Testis (tissue), 3 donors: ENCODE data around the gene CDKN2B. TPM values are rescaled to one million over a fixed set of nuclear protein-coding genes. Genes with fewer than 3 reads are reported as not detected.

Experiments used
- DNase-seq: peaks from one replicate; pipeline ENCODE4 v3.0.0-alpha.2; 2019
- H3K27ac ChIP-seq, 2 donors: fragments of 200-600 bp; sonication (generic); one replicate each; pipeline ENCODE4 v1.5.1; 2019
- H3K27me3 ChIP-seq: fragments of 200-600 bp; sonication (generic); one replicate; pipeline ENCODE4 v1.5.1; 2019
- H3K36me3 ChIP-seq: fragments of 200-600 bp; sonication (generic); one replicate; pipeline ENCODE4 v1.5.1; 2017; ENCODE audit warnings: low read depth; ENCODE audit errors: missing control alignments
- H3K4me1 ChIP-seq: fragments of 200-600 bp; sonication (generic); one replicate; pipeline ENCODE4 v1.5.1; 2019
- H3K4me3 ChIP-seq, 2 donors: fragments of 200-600 bp; sonication (generic); one replicate each; pipeline ENCODE4 v1.5.1; 2017 to 2019
- H3K9me3 ChIP-seq: fragments of 200-600 bp; sonication (generic); one replicate; pipeline ENCODE4 v1.5.1; 2017
- POLR2A ChIP-seq: fragments of 450-650 bp; IDR thresholded peaks from one replicate; pipeline ENCODE4 v1.6.1; 2017; ENCODE audit warnings: antibody characterized with exemption, mild to moderate bottlenecking, moderate library complexity
- WGBS, 2 donors: methylation state at CpG; one replicate each; pipeline ENCODE4 v1.1.5; 2018; 5-methylcytosine and 5-hydroxymethylcytosine counted together
- intact Hi-C: fragments of 100-400 bp; cut with DNase I; formaldehyde crosslinking; loops from one replicate; pipeline ENCODE4 v1.15.1; 2023; ENCODE audit warnings: low total_unique reads
- polyA plus RNA-seq: library from polyadenylated mRNA; stranded (reverse); fragments of 350-450 nt; fragmentation: Illumina TruSeq; extraction: RNeasy Lipid Tissue Mini Kit (QIAGEN cat#74804); gene quantifications from one replicate; pipeline ENCODE4 v1.2.3, GENCODE V29; 2014; ENCODE audit warnings: low read depth, low replicate concordance; ENCODE audit not compliant: insufficient read depth
- total RNA-seq, 2 donors: library from RNA; depleted of rRNA; stranded (reverse); fragments of >200 nt; gene quantifications; one replicate each; pipeline ENCODE4 v1.2.3, GENCODE V29; 2016
- TF ChIP-seq, protein P1 (sequence below), 3 experiments: fragments of 450-650 bp in 2 of 3; fragments of 200-600 bp in 1 of 3; sonication (generic) in 1 of 3; IDR thresholded peaks; one replicate each; pipeline ENCODE4 v1.5.1; 2016 to 2019; ENCODE audit warnings: antibody characterized with exemption in 3 of 3, mild to moderate bottlenecking in 2 of 3, moderate library complexity in 1 of 3

Gene CDKN2B
- total and polyA plus RNA-seq, 3 donors from 2014 or later = 11.8 to 28.7 (median 17.3) TPM

DNA sequence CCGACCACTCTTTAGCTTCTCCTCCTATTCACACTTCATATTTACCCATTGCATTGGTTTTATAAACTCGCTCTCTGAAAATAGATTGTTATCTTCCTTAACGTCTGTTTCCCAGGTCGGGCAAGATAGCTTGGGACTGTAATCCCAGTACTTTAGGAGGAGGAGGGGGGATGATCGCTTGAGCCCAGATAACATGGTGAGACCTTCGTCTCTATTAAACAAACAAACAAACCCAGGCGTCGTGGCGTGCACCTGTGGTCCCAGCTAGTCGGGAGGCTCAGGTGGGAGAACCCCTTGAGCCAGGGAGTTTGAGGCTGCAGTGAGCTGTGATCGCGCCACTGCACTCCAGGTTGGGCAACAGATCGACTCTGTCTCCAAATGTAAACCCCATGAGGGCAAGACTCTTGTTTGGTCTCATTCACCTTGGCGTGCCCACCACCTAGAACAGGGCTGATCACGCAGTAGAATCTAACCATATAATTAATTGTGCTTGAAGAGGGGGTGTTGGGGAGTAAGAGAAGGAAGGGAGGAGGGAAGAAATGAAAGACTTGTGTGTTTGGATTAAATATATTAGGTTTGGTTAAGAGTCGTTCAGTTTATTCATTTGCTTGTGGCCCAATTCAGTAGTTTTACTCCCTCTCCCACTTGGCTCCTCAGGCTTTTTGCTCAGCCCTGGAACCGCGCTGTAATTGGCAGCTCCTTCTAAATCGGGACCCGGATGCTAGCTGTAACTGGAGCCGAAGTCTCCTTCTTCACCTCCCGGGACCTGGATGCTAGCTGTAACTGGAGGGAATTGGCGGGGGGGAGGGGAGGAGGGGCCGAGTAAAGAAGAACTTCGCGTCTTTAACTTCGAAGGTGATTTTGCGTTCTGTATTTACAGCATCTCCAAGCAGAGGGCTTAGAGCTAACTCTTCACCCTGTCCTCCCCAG lies 39.8 kb downstream of the CDKN2B start:
- no peaks in the 10 kb centered on the region for H3K27me3 ChIP-seq
- H3K4me1 ChIP-seq = peaks cover 1% of the 10 kb centered on the region
- no peak for DNase-seq
- TF ChIP-seq, protein P1, sequence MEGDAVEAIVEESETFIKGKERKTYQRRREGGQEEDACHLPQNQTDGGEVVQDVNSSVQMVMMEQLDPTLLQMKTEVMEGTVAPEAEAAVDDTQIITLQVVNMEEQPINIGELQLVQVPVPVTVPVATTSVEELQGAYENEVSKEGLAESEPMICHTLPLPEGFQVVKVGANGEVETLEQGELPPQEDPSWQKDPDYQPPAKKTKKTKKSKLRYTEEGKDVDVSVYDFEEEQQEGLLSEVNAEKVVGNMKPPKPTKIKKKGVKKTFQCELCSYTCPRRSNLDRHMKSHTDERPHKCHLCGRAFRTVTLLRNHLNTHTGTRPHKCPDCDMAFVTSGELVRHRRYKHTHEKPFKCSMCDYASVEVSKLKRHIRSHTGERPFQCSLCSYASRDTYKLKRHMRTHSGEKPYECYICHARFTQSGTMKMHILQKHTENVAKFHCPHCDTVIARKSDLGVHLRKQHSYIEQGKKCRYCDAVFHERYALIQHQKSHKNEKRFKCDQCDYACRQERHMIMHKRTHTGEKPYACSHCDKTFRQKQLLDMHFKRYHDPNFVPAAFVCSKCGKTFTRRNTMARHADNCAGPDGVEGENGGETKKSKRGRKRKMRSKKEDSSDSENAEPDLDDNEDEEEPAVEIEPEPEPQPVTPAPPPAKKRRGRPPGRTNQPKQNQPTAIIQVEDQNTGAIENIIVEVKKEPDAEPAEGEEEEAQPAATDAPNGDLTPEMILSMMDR (IDR thresholded peaks at IDR 0.05) = no peak
- no peak for TF ChIP-seq POLR2A
- H3K9me3 ChIP-seq = no peaks in the 10 kb centered on the region
- H3K4me3 ChIP-seq = no peak overlapping the region
- intact Hi-C loops = no loop called here
- no peaks in the 10 kb centered on the region for H3K36me3 ChIP-seq
- H3K27ac ChIP-seq = no peak overlapping the region
- 7 to 8% methylated on average over 27 to 28 of the region's 28 CpGs for WGBS, 2 donors

DNA sequence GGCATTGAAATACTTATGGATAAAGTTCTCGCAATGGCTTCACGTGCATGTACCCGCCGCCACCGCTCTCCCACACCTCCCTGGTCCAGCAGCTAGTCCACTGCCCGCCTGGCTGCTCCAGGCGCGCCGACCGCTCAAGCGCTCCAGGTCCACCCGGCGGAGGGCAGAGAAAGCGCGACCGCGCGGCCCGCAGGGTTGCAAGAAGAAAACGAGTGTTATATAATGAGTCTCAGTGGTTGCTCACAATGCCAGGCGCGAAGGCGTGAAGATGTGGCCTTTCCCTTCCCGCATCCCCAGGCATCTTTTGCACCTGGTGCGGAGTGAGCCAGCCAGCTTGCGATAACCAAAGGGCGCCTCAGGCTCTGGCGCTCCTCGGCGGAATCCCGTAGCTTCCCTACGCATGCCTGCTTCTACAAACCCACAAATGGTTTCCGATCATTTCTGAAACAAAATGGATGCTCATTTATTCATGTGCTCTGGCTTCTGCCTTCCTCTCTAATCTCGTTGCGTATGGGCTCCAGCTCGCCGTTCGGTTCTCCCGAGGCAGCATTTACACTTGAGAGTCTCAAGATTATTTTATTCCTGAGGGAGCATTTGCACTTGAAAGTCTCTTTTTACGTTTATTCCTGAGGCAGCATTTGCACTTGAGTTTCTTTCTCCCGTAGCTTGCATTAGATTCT lies 40.6 kb downstream of the CDKN2B start:
- intact Hi-C loops = no loop called here
- Histone ChIP-seq H3K27ac (no peak overlapping the region), H3K36me3 (no peaks in the 10 kb centered on the region), H3K4me3 (peak overlapping the region in 1 of 2 donors; percentile 1), H3K27me3 (no peaks in the 10 kb centered on the region), H3K4me1 (no peaks in the 10 kb centered on the region), H3K9me3 (no peaks in the 10 kb centered on the region)
- TF ChIP-seq, protein P1 (IDR thresholded peaks at IDR 0.05) = no peak
- TF ChIP-seq POLR2A = no peak
- WGBS, 2 donors = 7 to 10% methylated on average over 29 to 41 of the region's 41 CpGs
- no peak for DNase-seq

DNA sequence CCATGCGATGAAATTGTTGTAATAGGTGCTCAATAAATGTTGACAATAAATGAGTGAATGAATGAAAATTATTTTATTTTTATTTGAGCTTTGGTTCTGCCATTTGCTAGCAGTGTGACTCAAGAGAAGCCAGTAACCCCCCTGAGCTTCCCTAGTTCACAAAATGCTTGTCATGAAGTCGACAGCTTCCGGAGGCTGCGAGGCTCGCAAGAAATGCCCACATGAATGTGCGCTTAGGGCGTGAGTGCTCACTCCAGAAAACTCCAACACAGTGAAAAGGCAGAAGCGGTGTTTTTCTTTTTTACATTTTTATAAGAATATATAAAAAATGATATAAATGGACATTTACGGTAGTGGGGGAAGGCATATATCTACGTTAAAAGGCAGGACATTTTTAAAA lies 41.4 kb downstream of the CDKN2B start:
- TF ChIP-seq, protein P1 (IDR thresholded peaks at IDR 0.05) = no peak
- no peak for TF ChIP-seq POLR2A
- Histone ChIP-seq H3K4me1 (no peaks in the 10 kb centered on the region), H3K9me3 (no peaks in the 10 kb centered on the region), H3K4me3 (peak overlapping the region in 1 of 2 donors; percentile 1), H3K27ac (no peak overlapping the region), H3K27me3 (no peaks in the 10 kb centered on the region), H3K36me3 (no peaks in the 10 kb centered on the region)
- DNase-seq = no peak
- 17 to 25% methylated on average over 10 of the region's 10 CpGs for WGBS, 2 donors
- intact Hi-C loops = no loop called here

DNA sequence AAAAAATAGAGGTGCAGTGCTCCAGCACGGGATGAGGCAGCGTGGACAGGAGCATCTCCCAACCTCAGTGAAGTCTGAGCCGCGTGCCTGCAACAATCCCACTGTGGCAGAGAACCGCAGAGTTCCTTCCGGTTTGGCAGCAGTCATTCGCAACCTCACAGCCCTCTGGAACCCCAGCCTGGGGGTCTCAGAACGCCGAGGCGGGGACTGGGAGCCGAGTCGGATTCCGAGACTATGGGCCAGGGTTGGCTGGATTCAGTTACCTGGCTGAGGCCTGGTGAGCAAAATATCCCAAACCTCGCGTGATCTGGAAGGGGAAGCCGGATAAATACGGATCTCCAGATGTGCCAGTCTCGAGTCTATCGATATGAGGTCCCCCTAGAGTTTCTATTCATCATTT lies 41.9 kb downstream of the CDKN2B start:
- peak overlapping the region in 1 of 2 donors; percentile 1 for H3K4me3 ChIP-seq
- no peak overlapping the region for H3K27ac ChIP-seq
- no peak for DNase-seq
- H3K36me3 ChIP-seq = no peaks in the 10 kb centered on the region
- no peaks in the 10 kb centered on the region for H3K27me3 ChIP-seq
- WGBS, 2 donors = 14 to 22% methylated on average over 19 of the region's 19 CpGs
- H3K9me3 ChIP-seq = no peaks in the 10 kb centered on the region
- intact Hi-C loops = no loop called here
- TF ChIP-seq, protein P1 (IDR thresholded peaks at IDR 0.05) = no peak
- no peak for TF ChIP-seq POLR2A
- no peaks in the 10 kb centered on the region for H3K4me1 ChIP-seq
